BE2C (cell line): ENCODE results near the gene POLRMT.

Experiments used
- DNase-seq: peaks from one replicate; pipeline ENCODE4 v3.0.0-alpha.2; 2020
- H3K27me3 ChIP-seq: fragments of 250-450 bp; sonication (Bioruptor Pico); 2 replicates; pipeline ENCODE4 v1.5.1; 2020; ENCODE audit warnings: mild to moderate bottlenecking
- H3K36me3 ChIP-seq: fragments of 250-450 bp; sonication (Bioruptor Pico); 2 replicates; pipeline ENCODE4 v1.5.1; 2020; ENCODE audit warnings: mild to moderate bottlenecking
- H3K4me1 ChIP-seq: fragments of 250-450 bp; sonication (Bioruptor Pico); 2 replicates; pipeline ENCODE4 v1.5.1; 2020
- H3K4me3 ChIP-seq: 2 replicates; pipeline ENCODE4 v1.5.1; 2011; ENCODE audit warnings: low read depth, low read length
- H3K9me3 ChIP-seq: fragments of 250-450 bp; sonication (Bioruptor Pico); 2 replicates; pipeline ENCODE4 v1.5.1; 2020
- CTCF ChIP-seq: IDR thresholded peaks from 2 replicates; pipeline ENCODE4 v1.5.1; 2012; ENCODE audit warnings: mild to moderate bottlenecking, low read depth, low read length

Gene POLRMT

GRCh38 chr19:580274-580835, 53.0 kb downstream of the POLRMT start:
- DNase-seq = no peak
- peaks cover 57% of the 10 kb centered on the region for H3K36me3 ChIP-seq

GRCh38 chr19:579842-580155, 53.5 kb downstream of the POLRMT start:
- peaks cover 57% of the 10 kb centered on the region for H3K36me3 ChIP-seq
- no peaks in the 10 kb centered on the region for H3K9me3 ChIP-seq
- no peak for DNase-seq
- H3K4me1 ChIP-seq = peaks cover 7% of the 10 kb centered on the region
- TF ChIP-seq CTCF = no peak
- H3K4me3 ChIP-seq = no peak overlapping the region
- no peaks in the 10 kb centered on the region for H3K27me3 ChIP-seq

More at GRCh38 chr19:580274-580835, 53.0 kb downstream of the POLRMT start:
- no peaks in the 10 kb centered on the region for H3K9me3 ChIP-seq
- peaks cover 7% of the 10 kb centered on the region for H3K4me1 ChIP-seq
- H3K4me3 ChIP-seq = no peak overlapping the region
- TF ChIP-seq CTCF = no peak
- H3K27me3 ChIP-seq = no peaks in the 10 kb centered on the region

- no peak for TF ChIP-seq CTCF
- DNase-seq = no peak
- no peaks in the 10 kb centered on the region for H3K9me3 ChIP-seq
- no peaks in the 10 kb centered on the region for H3K27me3 ChIP-seq
- no peak overlapping the region for H3K4me3 ChIP-seq
- H3K4me1 ChIP-seq = peaks cover 7% of the 10 kb centered on the region
- H3K36me3 ChIP-seq = peaks cover 57% of the 10 kb centered on the region
These were observed 54.1 kb downstream of the POLRMT start for GRCh38 chr19:579111-579841.

- TF ChIP-seq CTCF = no peak
- H3K27me3 ChIP-seq = no peaks in the 10 kb centered on the region
- peaks cover 7% of the 10 kb centered on the region for H3K4me1 ChIP-seq
- DNase-seq = no peak
- H3K4me3 ChIP-seq = no peak overlapping the region
- no peaks in the 10 kb centered on the region for H3K9me3 ChIP-seq
- H3K36me3 ChIP-seq = peaks cover 47% of the 10 kb centered on the region
These were observed 55.6 kb downstream of the POLRMT start for GRCh38 chr19:577439-578392.

GRCh38 chr19:576768-577438, 56.4 kb downstream of the POLRMT start:
- Histone ChIP-seq H3K27me3 (no peaks in the 10 kb centered on the region), H3K4me3 (no peak overlapping the region), H3K36me3 (peaks cover 43% of the 10 kb centered on the region), H3K4me1 (peaks cover 7% of the 10 kb centered on the region), H3K9me3 (no peaks in the 10 kb centered on the region)
- TF ChIP-seq CTCF = no peak
- DNase-seq = no peak
